ENCODE measurements around the gene ARHGEF1.

DNA sequence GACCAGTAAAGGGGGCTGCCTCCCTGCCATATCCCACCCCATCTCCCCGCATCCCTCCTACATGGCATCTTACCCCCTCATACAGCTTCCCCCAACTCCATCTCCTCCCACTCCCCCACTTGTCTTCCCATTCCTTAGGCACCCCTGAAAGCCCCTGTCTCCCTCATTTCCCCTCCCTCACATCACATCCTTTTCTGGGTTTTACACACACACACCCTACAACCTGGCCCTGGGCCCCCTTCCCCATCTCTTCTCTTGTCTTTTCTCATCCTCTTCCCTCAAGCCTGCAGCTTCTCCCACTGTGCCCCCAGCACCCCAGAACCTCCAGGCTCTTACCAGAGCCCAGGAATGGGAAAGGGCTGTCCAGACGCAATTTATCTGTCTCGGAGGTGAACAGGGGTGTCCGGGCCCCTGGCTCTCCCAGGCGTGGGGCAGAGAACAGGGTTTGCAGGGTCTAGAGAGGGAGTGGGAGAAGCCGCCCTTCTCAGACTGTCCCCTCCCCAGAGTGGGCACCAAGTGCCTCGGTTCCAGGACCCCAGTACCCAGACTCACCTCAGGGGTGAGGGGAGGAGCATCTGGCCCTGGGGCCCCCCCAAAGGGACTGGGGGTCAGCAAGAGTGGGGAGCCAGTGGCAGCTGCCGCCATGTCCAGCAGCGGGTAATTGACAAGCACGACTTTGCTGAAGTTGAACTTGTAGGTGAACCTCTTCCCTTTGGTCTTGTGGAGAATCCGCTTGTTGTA, 25.9 kb downstream of the ARHGEF1 start:
- TF ChIP-seq CTCF (IDR thresholded peaks at IDR 0.05) (no peak), EP300 (IDR thresholded peaks at IDR 0.05) (no peak), POLR2AphosphoS5 (IDR thresholded peaks at IDR 0.05) (no peak), POLR2A (IDR thresholded peaks at IDR 0.05; ENCODE audit: low read depth) (no peak)
